Stimulated activated CD8-positive, alpha-beta memory T cell treated with anti-CD3 and anti-CD28 coated beads, Interleukin-4, amount 100 ng/mL, for 1 hour (primary cell): ENCODE measurements around the gene KHDC4.

ENCODE experiments used
- DNase-seq, 2 donors: peaks; one replicate each; pipeline ENCODE4 v3.0.0-alpha.2; 2020; ENCODE audit warnings: low read depth in 2 of 2, low spot score in 1 of 2

The KHDC4 gene

DNA sequence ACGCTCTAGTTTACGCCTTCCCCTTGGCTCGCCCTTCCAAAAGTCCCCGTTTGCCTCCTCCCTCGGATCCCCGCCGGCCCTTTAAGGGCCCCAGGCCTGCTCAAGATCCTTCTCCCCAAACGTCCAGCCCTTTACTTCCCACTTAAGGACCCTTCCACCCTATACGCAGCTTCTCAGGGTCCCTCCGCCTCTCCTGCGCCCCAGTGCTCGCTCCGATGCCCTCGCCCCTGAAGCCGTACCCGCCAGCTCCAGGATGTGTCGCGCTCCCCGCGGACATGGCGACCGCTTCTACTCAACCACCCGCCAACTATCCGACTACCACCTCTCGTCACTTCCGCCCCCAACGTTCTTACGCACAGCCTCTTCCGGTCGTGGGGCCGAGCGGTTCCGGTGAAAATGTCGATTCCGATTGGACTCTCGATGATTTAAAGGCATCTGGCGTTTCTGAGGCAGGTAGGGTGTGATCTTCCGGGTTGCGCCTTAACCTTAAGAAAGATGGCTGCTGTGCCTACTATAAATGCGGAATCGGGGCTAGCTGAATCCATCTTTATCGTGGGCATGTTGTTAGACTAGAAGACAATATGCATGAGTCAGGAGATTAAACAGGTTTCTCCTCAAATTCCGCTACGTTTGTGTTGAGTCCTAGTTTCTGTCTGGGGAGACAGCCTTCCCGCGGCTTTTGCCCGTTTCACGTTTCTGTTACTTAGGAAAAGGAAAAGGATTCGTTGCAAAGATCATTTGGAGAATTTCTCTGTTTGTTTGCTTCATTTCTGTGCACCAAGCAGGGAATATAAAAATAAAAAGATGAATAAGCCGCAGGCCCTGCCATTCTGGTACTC is at the start of gene KHDC4:
KHDC4 (minus strand) TSS at position 317 of the 839 bp plus-strand sequence; CDS start at position 277, 40 bp downstream.
- peak; percentile 83 to 89 for DNase-seq

DNA sequence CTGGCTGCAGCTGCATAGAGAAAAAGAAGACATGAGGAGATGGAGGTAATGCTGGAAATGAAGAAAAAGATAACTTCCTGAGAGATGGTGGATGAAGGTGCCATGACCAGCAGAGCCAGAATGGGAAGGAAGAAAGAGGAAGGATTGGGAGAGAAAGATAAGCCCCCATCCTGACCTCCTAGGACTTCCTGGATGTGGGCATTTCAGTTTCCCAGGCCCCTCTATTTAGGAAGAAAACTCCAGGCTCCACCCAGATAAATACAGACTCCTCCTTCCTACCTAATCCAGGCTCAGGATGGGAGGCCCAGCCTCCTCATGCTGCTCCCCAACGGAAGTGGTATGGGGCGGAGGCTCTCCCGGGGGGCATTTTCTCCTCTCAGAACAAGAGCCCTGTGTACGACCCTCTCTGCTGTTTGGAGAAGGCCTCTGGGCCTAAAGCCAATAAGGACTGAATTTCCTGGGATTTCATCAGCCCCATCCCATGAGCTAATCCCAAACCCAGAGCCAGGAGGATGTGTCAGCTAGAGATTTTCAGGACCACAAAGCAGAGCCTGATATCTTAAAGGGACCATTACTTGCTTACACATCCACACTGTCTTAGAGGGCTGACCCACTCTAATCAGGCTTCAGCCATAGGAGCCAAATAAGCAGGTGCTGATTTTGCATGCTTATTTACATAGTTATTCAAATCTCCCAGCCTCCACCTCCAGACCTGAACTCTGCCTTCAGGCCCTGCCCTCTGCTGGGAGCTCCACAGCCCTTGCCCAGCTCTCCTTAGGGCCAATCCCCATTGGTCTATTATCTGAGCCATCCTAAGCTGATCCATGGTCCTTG is 49.2 kb upstream of the KHDC4 start:
- no peak for DNase-seq

DNA sequence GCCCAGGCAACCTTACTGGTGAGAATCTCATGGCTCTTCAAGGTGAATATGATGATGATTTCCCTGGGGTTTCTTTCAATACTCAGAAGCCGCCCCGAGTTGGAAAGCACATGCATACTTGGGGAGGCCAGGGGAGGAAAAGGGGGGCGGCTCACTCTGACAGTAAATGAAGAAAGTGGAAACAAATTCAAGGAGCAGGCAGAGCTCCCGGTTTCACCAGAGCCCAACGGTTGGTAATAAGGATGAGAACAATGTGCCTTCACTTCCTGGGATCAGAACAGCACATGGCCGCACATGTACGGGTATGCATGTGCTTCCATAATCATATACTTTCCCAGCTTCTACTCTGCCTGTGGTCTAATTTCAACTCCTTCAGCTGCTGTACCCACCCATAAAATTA is 47.9 kb upstream of the KHDC4 start:
- DNase-seq: no peak

DNA sequence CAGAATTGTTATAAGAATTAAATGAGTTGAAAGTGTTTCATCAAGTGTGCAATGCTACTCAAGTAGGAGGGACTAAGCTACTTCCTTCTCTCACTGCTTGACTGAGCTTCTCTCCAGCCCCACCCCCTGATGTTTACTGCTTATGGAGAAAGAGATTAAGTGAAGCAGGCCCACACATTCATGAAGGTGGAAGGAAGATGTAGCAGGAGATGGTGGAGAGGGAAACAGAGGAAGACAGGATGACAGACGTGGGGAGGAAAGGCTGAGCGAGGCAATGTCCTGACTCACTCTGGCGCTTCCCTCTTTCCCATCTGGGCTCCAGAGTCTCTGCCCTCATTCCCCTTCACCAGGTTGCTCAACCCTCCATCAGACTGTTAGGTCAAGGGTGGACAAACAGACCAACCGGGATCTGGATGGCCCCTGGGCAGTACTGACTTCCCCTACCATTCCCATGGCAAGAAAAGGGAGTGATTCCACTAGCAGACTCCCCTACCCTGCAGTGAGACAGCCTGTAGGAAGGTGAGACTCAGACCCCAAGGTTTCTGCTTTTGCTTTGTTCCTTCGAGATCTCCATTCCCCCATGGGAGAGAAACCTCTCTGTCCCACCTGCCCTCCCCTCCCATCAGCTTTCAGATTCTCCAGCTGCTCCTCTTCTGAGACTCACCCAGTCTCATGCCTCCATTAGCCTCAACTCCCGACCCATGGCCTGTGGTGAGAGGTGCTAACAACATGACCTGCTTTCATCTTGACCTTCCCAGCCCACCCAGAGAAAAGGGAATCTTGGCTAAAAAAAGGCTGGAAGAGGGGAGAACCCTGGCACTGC is 47.3 kb upstream of the KHDC4 start:
- DNase-seq: no peak

DNA sequence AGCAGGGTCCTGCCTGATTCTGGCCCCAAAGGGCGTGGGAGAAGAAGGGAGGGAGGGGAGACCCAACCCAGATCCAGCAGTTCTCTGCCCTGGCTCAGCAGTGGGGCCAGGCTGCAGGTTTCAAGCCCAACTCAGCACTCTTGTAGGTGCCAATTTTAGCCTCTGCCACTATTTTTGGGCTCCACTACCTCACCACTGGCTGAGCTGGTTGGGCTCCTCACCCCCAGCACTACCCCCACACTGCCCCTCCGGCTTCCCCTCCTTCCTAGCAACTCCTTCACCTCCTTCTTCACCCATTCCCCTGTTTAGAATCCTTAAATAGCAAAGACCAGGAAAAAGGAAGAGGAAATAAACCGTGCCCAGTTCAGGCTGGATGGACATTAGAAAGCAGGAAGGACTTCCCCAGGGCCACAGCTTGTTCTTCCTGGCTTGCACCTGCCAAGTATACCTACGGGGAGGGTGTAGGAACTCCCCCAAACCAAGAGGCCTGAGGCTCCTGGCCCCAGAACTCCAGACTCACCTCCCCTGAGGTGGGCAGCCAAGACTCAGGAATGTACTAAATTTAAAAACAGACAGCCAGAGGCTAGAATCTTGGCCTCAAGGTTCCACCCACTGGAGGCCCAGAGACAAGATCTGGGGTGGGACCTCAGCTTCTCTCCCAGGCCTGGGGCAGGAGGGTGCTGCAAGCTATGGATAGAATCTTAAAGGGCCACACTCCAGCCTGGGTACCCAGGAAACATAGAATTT is 45.6 kb upstream of the KHDC4 start:
- DNase-seq: no peak

DNA sequence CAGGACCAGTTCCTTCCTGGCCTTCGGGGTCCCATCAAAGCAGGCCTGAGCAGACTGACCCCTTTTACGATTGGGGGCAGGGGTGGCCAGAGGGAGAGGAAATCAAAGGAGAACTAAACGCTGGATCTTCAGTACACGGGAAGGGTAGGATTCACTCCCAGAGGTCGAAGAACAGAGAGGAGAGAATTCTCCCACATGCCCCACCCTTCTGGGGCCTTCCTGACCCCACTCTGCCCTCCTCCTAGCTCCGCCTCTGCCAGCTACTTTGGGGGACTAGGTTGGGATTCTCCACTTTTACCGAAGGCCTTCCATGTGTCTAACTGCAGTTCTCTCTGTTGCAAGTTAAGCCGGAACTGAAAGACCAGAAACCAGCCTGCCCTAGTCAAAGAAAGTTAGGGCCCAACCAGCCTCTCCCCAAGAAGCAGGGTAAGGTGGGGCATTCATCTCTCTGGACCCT is 44.8 kb upstream of the KHDC4 start:
- no peak for DNase-seq

DNA sequence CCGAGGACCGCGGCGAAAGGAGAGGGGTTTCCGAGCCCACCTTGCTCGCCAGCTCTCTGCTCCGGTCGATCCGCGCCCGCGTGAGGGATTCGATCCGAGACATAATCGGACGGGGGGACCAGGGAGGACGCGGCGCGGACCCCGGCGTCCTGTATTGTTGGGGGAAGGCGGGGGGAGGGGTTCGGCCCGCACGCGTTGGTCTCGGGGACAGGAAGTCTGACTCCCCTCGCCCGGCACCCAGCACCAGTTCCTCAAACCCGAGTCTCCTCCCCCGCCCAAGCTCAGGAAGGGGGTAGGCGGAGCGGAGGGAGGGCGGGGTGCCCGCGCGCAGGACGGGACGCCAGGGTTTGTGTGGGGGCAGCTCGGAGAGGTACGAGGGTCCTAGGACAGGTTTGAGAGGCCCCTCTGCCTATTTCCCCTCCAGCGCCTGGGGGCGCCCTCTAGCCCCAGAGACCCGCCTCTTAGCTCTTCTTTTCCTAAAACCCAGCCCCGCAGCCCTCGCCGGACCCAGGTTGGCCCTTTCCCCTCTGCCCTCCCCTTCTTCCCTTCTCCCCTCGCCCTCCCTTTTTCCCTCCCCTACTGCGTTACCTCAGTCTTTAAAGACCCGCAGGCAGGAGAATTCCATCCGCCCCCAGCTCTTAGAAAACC is 44.2 kb upstream of the KHDC4 start, which contains the start of gene ARHGEF2:
ARHGEF2 (minus strand) TSS at position 223 of the 648 bp plus-strand sequence; CDS start at position 103, 120 bp downstream.
- peak; percentile 57 to 63 for DNase-seq

DNA sequence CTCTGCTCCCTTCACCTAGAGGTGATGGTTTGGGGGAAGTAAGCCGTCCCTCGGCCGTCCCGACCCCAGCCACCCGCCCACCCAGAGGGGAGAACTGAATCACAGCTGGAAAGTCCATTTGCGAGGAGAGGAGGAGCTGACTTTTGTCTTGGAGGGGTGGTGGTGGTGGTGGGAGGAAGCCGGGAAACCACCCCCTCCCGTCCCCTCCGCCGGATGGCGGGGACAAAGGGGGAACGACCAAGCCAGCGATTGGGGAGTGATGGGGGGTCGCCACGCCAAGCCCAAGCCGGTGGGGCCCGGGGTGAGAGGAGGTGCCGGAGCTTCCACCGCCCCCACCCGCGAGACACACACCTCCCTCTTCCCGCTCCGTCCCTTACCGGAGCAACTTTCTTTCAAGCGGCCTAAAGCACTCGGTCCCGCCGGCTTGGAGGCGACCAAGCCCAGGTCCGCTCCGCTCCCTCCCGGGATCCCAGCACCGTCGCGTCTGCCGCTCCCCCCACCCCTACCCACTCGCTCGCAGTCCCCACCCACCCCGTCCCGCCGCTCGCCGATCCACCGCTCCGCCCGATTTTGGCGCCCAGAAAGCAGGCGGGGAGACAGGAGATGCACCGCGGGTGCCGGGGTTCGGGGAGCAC is 43.6 kb upstream of the KHDC4 start:
- DNase-seq: peak in 1 of 2 donors; percentile 46

DNA sequence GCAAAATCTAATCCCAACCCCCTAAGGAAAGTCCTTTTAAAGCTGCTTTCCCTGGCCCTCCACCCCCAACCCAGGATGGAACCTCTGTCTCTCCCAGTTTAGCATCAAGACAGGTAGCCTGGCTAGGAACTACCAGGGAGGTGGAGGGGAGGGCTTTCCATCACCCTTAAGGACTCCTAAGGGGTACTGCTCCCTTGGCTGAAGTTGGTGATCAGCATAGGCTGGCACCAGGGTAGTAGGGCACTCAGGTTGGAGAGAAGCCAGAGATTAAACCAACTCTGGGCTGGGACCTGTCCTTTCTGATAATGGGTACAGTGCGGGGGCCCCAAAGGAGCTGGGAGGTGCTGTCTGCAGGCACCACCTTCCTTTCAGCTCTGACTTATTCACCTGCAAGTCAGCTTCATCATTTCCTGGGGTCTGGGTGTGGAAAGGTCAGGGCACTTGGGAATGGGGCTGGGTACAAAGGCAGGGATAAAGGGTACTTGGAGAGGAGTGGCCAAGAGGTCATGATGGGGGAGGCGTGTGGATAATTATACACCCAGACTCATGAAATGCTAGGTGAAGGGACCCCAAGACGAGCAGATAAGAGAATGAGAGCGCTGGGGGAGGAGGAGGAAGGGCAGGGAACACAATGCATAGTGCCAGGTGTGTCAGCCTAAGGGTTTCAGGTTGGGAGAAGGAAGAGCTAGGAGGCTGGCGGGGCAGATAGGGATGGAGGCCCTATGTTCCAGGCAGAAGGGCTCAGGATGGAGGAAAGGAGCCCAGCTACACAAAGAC is 42.9 kb upstream of the KHDC4 start:
- no peak for DNase-seq

DNA sequence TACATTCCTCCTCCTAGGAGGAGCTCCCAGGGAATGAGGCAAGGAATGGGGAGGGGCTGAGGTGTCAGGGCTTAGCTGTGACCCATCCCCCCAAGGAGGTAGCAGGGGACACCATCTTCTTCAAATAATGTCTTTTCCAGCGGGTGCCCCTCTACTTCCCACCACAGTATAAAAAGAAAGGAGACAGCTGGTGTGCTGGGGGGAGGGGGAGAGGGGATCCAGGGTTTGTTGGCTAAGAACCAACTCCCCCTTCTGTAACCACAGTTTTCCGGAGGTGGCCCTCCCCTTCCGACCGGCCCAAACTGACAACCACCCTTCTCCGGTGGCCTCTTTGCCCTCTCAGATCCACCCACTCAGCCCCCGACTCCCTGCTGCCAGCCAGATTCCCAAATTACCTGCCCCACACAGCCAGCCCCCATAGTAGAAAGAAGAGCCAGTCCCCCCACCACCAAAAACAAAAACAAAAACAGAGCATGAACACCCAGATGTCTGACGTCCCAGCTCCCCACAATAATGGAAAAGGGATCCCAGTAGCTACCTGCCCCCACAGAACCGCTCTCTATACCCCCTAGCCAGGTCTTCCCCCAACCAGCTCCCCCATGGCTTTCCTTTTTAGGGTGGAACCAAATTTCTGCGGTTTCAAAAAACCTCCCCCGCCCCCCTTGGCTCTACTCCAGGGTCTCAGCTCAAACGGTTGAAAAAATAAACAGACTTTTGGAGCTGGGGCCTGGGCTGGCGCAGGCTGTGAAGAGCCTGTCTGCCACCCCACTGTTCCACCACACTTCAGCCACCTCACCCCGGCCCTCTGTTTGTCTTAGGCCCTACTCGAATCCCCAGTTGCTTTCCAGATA is 42.1 kb upstream of the KHDC4 start:
- peak; percentile 48 to 55 for DNase-seq

DNA sequence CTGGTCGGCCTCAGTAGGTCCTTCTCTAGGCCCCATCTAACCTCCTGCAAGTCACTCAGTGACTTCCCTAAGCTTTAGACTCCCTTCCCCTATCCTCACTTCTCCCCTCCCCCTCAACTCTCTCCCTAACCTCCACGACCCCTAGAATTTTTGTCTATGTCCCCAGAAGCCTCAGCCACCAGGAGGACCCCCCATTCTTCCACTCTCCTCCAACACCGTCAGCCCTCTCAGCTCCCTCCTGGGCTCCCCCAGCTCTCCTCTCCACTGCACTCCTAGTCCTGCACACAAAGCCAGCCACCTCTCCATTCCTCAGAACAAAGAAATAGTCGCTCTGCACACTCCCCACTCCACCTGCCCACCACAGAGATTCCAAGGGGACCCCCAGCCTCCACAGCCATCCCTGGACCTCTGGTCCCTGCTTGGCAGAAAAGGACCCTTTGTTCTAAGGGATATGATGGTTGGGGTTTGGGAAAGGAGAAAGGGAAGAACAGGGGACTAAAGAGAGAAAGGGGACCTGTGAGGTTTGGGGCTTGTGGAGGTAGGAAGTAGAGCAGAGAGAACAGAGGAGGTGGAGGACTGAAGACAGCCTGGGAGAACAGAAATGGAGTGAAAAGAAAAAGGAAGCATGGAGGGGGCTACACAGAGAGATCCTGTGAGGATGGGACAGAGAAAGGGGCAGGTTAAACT is 41.3 kb upstream of the KHDC4 start:
- DNase-seq: no peak

DNA sequence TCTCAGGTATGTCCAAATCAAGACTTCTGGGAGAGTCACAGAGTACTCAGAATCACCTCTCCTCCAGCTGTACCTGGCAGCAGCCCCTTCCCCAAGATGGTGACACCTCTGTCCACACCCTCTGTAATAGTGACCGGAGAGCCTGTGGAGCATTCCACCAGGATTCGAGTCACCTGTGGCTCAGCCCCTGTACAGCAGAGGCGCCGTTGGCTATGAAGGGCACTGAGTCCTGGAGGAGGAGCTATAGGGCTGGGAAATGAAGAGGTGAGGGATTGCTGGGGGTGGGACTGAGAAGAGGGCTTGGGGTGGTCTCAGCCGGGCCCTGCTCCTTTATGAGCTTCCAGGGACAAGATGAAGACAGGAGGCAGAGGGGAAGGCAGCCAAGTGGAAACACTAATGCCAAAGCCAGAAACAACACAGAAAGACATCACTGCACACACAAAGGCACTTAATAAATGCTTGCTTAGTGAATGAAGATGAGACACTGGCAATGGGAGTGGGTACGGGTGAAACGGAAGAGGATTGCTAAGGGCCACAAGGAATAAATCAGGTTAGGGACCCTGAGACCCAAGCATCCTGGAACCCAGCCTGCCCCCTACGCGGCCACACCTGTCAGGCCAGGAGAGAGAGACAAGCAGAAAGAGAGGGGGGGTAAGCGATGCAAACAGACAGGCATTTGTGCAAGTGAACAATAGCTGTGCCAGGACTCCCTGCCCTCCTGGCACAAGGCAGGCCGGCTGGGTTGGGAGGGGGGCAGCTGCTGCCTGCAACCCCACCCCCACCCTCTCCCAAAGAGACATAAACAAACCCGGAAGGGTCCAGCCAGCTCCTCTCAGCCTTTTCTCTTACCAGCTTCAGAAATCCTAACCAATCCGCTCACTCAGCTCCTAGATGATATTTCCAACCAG is 40.2 kb upstream of the KHDC4 start:
- DNase-seq: no peak

DNA sequence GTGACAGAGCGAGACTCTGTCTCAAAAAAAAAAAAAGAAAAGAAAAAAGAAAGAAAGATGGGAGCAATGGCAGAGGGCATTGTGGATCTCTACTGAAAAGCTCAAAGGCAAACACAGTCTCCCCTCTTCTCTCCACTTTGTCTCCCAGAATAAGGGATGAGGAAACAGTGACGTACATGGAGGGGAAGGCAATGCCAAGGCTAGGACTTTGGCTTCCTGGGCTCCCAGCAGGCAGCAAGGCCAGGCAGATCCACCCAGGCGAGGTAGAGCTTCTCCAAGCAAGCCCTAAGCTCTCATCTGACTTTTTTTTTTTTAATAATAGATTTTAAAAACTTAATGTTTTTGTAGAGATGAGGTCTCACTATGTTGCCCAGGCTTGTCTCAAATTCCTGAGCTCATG is 39.5 kb upstream of the KHDC4 start:
- DNase-seq: no peak

DNA sequence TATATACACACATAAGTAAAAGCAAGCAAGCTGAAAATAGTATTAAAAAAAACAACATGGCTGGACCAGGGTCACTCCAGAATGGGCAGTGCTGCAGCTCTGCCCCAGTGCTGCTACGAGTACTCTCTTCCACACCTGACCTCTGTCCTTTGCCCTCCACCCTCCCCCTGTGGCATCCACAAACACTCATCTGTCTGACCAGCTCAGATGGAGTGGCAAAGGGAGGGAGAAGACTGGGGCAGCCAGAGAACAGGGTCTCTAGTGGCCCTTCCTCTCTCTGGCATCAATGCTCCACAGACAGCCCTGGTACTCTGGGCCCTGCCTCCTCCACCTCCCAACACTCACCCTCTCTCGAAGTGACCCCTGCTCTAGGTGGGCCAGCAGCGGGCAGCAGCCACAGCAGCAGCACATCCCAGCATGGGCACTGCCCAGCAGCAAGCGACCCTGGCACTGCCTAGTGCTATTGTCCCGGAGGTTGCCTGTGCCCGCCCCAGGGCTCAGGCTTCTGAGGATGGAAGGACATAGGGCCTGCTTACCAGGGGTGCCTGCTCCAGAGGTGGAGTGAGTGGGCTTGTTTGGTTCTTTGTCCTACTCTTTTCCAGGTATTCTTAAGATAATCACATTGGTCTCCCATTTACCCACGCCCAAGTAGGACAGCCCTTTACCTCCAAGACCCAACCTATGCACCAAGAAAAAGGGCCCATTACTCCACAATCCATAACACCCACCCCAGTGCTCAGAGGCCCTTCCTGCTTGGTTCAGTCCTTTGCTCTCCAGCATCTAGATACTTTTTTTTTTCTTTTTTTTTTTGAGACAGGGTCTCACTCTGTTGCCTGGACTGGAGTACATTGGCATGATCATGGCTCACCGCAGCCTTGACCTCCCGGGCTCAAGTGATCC is 37.9 kb upstream of the KHDC4 start:
- no peak for DNase-seq

DNA sequence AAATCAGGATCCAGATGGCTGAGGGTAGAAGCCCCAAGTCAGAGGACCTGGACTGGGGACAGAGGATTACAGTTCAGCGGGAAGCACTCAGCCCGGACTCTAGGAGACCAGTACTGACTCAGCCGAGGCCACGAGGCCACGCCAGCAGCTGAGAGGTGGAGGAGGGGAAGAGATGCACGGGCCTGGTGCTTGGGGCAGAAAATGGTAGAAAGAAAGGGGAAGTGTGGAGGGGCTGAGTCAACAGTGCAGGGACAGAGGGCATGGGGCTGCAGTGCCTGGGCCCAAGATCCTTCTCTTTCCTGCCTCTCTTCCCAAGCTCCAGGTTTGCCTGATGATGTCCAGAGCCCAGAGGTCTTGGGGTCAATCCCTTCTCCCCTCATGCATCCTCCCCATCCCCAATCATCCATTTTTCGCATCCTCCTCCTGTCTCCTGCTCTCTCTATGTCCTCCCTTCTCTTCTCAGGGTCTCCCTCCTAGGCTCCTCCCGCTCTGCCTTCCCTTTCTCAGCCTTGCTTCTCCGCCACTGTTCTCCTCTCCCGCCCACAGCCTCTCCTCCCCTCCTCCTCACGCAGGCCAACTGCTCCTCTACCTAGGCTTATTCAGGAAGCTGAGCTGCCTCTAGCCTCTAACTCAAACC is 36.4 kb upstream of the KHDC4 start:
- DNase-seq: no peak
